ENCODE measurements around the gene BICDL2. TPM values are rescaled to one million over a fixed set of nuclear protein-coding genes. Genes with fewer than 3 reads are reported as not detected.

Gene BICDL2
- polyA plus RNA-seq, 1 donor from 2014 or later = 0.37 TPM

GRCh38 chr16:2996298-2996697, 40.4 kb downstream of the BICDL2 start:
- no peaks in the 10 kb centered on the region for H3K79me2 ChIP-seq (replicated peaks; ENCODE audit: insufficient read depth, low read length)
- H3K9me3 ChIP-seq (ENCODE audit: low read length) = no peaks in the 10 kb centered on the region

DNA sequence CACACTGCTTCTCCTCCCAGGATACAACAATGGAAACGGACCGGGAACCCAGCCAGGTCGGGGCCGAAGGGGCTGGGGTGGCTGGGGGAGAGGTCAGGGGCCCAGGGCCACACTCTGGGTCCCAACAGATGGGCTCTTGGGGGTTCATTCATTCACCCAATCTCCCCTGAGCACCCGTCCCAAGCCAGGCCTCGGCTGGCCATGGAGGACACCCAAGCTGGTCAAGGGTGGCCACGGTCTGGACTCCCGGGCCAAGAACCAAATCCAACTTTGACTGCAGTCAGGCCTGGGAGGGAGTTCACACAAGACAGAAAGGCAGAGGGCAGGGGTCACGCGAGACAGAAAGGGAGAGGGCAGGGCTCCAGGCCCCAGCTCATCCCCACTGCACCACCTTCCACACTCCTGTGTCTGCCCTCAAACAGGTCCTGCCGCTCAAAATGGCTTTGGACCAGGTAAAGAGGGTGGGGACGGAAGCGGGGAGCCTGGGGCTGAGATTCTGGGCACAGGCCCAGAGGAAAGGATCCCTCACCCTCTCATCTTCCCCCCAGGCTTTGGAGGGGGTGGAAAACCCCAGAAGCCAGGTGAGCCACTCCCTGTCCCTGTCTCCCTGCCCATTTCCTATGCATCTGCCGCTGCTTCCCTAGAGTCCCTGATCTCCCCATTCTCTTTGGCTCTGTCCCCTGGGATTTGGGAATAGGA, 44.2 kb downstream of the BICDL2 start:
- TF ChIP-seq RAD21 (conservative IDR thresholded peaks at IDR 0.05) (no peak), TAF1 (IDR thresholded peaks at IDR 0.05; ENCODE audit: low read depth) (no peak), SMC3 (conservative IDR thresholded peaks at IDR 0.05; ENCODE audit: poor library complexity) (no peak), EP300 (conservative IDR thresholded peaks at IDR 0.05; ENCODE audit: poor library complexity, severe bottlenecking) (no peak), MXI1 (conservative IDR thresholded peaks at IDR 0.05; ENCODE audit: poor library complexity, severe bottlenecking) (no peak), POLR2AphosphoS5 (IDR thresholded peaks at IDR 0.05) (no peak), EZH2 (IDR thresholded peaks at IDR 0.05; ENCODE audit: borderline replicate concordance, insufficient read depth, low read length, poor library complexity, severe bottlenecking) (no peak)
- TF ChIP-seq, protein P1, sequence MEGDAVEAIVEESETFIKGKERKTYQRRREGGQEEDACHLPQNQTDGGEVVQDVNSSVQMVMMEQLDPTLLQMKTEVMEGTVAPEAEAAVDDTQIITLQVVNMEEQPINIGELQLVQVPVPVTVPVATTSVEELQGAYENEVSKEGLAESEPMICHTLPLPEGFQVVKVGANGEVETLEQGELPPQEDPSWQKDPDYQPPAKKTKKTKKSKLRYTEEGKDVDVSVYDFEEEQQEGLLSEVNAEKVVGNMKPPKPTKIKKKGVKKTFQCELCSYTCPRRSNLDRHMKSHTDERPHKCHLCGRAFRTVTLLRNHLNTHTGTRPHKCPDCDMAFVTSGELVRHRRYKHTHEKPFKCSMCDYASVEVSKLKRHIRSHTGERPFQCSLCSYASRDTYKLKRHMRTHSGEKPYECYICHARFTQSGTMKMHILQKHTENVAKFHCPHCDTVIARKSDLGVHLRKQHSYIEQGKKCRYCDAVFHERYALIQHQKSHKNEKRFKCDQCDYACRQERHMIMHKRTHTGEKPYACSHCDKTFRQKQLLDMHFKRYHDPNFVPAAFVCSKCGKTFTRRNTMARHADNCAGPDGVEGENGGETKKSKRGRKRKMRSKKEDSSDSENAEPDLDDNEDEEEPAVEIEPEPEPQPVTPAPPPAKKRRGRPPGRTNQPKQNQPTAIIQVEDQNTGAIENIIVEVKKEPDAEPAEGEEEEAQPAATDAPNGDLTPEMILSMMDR (IDR thresholded peaks at IDR 0.05; ENCODE audit: poor library complexity, severe bottlenecking) = no peak
- TF ChIP-seq, protein P2, sequence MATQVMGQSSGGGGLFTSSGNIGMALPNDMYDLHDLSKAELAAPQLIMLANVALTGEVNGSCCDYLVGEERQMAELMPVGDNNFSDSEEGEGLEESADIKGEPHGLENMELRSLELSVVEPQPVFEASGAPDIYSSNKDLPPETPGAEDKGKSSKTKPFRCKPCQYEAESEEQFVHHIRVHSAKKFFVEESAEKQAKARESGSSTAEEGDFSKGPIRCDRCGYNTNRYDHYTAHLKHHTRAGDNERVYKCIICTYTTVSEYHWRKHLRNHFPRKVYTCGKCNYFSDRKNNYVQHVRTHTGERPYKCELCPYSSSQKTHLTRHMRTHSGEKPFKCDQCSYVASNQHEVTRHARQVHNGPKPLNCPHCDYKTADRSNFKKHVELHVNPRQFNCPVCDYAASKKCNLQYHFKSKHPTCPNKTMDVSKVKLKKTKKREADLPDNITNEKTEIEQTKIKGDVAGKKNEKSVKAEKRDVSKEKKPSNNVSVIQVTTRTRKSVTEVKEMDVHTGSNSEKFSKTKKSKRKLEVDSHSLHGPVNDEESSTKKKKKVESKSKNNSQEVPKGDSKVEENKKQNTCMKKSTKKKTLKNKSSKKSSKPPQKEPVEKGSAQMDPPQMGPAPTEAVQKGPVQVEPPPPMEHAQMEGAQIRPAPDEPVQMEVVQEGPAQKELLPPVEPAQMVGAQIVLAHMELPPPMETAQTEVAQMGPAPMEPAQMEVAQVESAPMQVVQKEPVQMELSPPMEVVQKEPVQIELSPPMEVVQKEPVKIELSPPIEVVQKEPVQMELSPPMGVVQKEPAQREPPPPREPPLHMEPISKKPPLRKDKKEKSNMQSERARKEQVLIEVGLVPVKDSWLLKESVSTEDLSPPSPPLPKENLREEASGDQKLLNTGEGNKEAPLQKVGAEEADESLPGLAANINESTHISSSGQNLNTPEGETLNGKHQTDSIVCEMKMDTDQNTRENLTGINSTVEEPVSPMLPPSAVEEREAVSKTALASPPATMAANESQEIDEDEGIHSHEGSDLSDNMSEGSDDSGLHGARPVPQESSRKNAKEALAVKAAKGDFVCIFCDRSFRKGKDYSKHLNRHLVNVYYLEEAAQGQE (IDR thresholded peaks at IDR 0.05; ENCODE audit: borderline replicate concordance) = no peak
- H3K27me3 ChIP-seq (ENCODE audit: insufficient read depth, low read depth, low read length) = no peaks in the 10 kb centered on the region
- H2AFZ ChIP-seq (ENCODE audit: low read depth, low read length) = no peak overlapping the region

More at GRCh38 chr16:2996298-2996697, 40.4 kb downstream of the BICDL2 start:
- no peaks in the 10 kb centered on the region for H3F3A ChIP-seq (ENCODE audit: insufficient read depth, low read length, poor library complexity, severe bottlenecking)
- no peak for TF ChIP-seq POLR2AphosphoS5 (IDR thresholded peaks at IDR 0.05)
- TF ChIP-seq RAD21 (conservative IDR thresholded peaks at IDR 0.05) = no peak
- TF ChIP-seq, protein P2 (IDR thresholded peaks at IDR 0.05; ENCODE audit: borderline replicate concordance) = no peak
- no peak for TF ChIP-seq SMC3 (conservative IDR thresholded peaks at IDR 0.05; ENCODE audit: poor library complexity)
- no peak for TF ChIP-seq EP300 (conservative IDR thresholded peaks at IDR 0.05; ENCODE audit: poor library complexity, severe bottlenecking)
- TF ChIP-seq MXI1 (conservative IDR thresholded peaks at IDR 0.05; ENCODE audit: poor library complexity, severe bottlenecking) = no peak
- no peak for TF ChIP-seq TAF1 (IDR thresholded peaks at IDR 0.05; ENCODE audit: low read depth)
- TF ChIP-seq EZH2 (IDR thresholded peaks at IDR 0.05; ENCODE audit: borderline replicate concordance, insufficient read depth, low read length, poor library complexity, severe bottlenecking) = no peak
- TF ChIP-seq, protein P1 (IDR thresholded peaks at IDR 0.05; ENCODE audit: poor library complexity, severe bottlenecking) = no peak
- H3K27me3 ChIP-seq (ENCODE audit: insufficient read depth, low read depth, low read length) = no peaks in the 10 kb centered on the region
- H3K27ac ChIP-seq (ENCODE audit: low read length) = no peak overlapping the region
- no peak overlapping the region for H3K9ac ChIP-seq (ENCODE audit: low read length)
- H4K20me1 ChIP-seq (ENCODE audit: insufficient read depth) = no peaks in the 10 kb centered on the region
- no peak overlapping the region for H2AFZ ChIP-seq (ENCODE audit: low read depth, low read length)
- no peak overlapping the region for H3K4me3 ChIP-seq (ENCODE audit: low read length)
- no peaks in the 10 kb centered on the region for H3K36me3 ChIP-seq (ENCODE audit: insufficient read depth, low read length)
- no peak overlapping the region for H3K4me2 ChIP-seq (ENCODE audit: low read length)
- H3K9me2 ChIP-seq (ENCODE audit: insufficient read depth, low read length) = no peaks in the 10 kb centered on the region

More for the DNA sequence above, 44.2 kb downstream of the BICDL2 start:
- H3F3A ChIP-seq (ENCODE audit: insufficient read depth, low read length, poor library complexity, severe bottlenecking) = no peaks in the 10 kb centered on the region
- H3K4me3 ChIP-seq (ENCODE audit: low read length) = no peak overlapping the region
- H3K9ac ChIP-seq (ENCODE audit: low read length) = no peak overlapping the region
- no peak overlapping the region for H3K4me2 ChIP-seq (ENCODE audit: low read length)
- no peaks in the 10 kb centered on the region for H3K9me3 ChIP-seq (ENCODE audit: low read length)
- H3K36me3 ChIP-seq (ENCODE audit: insufficient read depth, low read length) = no peaks in the 10 kb centered on the region
- H4K20me1 ChIP-seq (ENCODE audit: insufficient read depth) = no peaks in the 10 kb centered on the region
- H3K79me2 ChIP-seq (replicated peaks; ENCODE audit: insufficient read depth, low read length) = no peaks in the 10 kb centered on the region
- H3K27ac ChIP-seq (ENCODE audit: low read length) = no peak overlapping the region
- no peaks in the 10 kb centered on the region for H3K9me2 ChIP-seq (ENCODE audit: insufficient read depth, low read length)
